ENCODE results near the gene RPL36. TPM values are rescaled to one million over a fixed set of nuclear protein-coding genes. Genes with fewer than 3 reads are reported as not detected.

RPL36 gene
- total and polyA plus RNA-seq, 2 experiments from 2014 or later, result 895 to 3,204 TPM

- H2AFZ ChIP-seq, result no peak overlapping the region; the same call in 1 of the 2 replicates
Measured at GRCh38 chr19:5686647-5687359, 3.3 kb upstream of the RPL36 start.

More at GRCh38 chr19:5686647-5687359, 3.3 kb upstream of the RPL36 start:
- H4K20me1 ChIP-seq (replicated peaks; ENCODE audit: insufficient read depth), result 0 out of 2 replicates have a peak, but pooled peaks cover 4% of the 10 kb centered on the region
- H3K4me2 ChIP-seq, result peak overlapping the region; percentile 82
- no peaks in the 10 kb centered on the region for H3K36me3 ChIP-seq (ENCODE audit: insufficient read depth)
- H3K4me3 ChIP-seq, result peak overlapping the region; percentile 76
- peak; percentile 98 for DNase-seq (ENCODE audit: low spot score)
- H3K27me3 Mint-ChIP-seq (ENCODE audit: insufficient read depth, low read depth, poor library complexity), result peaks cover 34% of the 10 kb centered on the region
- peaks cover 17% of the 10 kb centered on the region for H3K79me2 ChIP-seq (replicated peaks; ENCODE audit: insufficient read depth)
- TF ChIP-seq CTCF (conservative IDR thresholded peaks at IDR 0.05; ENCODE audit: low read depth in 2 of 2) (peak; percentile 67 to 88), STAT1 (IDR thresholded peaks at IDR 0.05; ENCODE audit: unreplicated experiment) (no peak), ZNF331 (CRISPR knock-in tag; IDR thresholded peaks at IDR 0.05; ENCODE audit: low read depth) (no peak), CREB1 (CRISPR knock-in tag; IDR thresholded peaks at IDR 0.05; ENCODE audit: low read depth) (peak; percentile 89), ZNF114 (CRISPR knock-in tag; IDR thresholded peaks at IDR 0.05) (no peak), JUNB (IDR thresholded peaks at IDR 0.05; ENCODE audit: unreplicated experiment) (no peak), REST (IDR thresholded peaks at IDR 0.05; ENCODE audit: unreplicated experiment) (no peak), POLR2AphosphoS5 (IDR thresholded peaks at IDR 0.05; ENCODE audit: low read depth) (peak; percentile 50; the same call in 1 of the 2 replicates), NANOG (IDR thresholded peaks at IDR 0.05; ENCODE audit: borderline replicate concordance) (no peak)
- H3K27ac Mint-ChIP-seq, result peak overlapping the region; percentile 43
- H3K36me3 Mint-ChIP-seq (ENCODE audit: low read depth), result peaks cover 21% of the 10 kb centered on the region
- H3K4me1 Mint-ChIP-seq, result peaks cover 5% of the 10 kb centered on the region
- H3K9me3 Mint-ChIP-seq, result peaks cover 8% of the 10 kb centered on the region; the same call in 1 of the 3 replicates
- H3F3A ChIP-seq (replicated peaks; ENCODE audit: low read depth), result peaks cover 9% of the 10 kb centered on the region
- H3K4me3 Mint-ChIP-seq, result peak overlapping the region; percentile 76
- no peaks in the 10 kb centered on the region for H3K27me3 ChIP-seq (ENCODE audit: insufficient read depth)
- H3K9me2 ChIP-seq (ENCODE audit: insufficient read depth), result peaks cover 3% of the 10 kb centered on the region
- peak; percentile 67 for ATAC-seq
- no peak overlapping the region for H3K27ac ChIP-seq (ENCODE audit: low read depth)
- H3K4me1 ChIP-seq (ENCODE audit: insufficient read depth), result peaks cover 2% of the 10 kb centered on the region; the same call in 1 of the 2 replicates
